ENCODE data around the gene OLFM3. TPM values are rescaled to one million over a fixed set of nuclear protein-coding genes. Genes with fewer than 3 reads are reported as not detected.

Gene OLFM3
- not detected in 2 replicates for total RNA-seq

DNA sequence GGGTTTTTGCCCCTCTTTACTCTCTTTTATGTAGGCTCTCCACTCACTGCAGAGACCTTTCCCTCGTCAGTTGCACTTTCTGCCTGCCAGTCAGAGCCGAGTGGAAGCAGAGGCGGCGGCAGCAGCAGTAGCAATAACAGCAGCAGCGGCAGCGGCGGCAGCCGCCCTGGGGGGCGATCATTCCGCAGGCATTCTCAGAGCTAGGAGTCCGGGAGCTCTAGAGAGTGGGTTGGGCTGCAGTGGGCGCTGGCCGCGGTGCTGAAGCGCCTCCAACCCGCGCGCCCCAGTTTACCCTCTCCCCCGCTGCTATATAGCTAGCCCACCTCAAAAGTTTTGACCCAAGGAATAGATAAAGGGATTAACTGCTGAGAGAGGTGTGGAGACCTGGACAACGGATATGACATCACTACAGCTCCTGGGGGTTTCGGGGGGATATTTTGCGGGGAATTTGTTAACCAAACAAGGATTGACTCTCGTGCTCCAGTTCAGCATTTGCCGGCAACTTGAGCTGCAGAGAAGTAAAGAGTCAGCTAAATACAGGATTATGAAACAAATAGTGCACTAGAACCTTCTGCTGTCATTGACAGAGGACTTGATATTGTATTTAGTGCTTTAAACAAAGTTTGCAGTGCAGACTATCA lies at the start of gene OLFM3:
OLFM3 (minus strand) TSS at position 102 of the 641 bp plus-strand sequence.
- DNase-seq = no peak

GRCh38 chr1:102045752-102046151 lies 49.0 kb upstream of the OLFM3 start:
- DNase-seq = no peak

DNA sequence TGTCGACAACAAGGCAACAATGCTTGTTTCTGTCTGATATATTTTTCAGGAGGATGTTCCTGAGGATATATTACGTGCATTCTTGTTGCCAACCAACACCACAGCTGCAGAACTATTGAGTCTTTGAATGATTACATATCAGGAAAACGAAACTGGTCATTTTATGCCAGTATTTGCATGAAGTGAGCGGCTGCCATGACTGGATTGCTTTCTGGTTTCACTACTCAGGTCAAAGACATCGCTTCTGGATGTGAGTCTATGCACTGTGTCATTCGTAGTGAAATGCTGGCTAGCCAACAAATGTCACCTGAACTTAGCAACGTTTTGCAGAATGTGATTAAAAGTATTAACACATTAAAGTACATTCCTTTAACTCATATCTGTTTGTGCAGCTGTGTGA lies 35.8 kb upstream of the OLFM3 start:
- no peak for DNase-seq

DNA sequence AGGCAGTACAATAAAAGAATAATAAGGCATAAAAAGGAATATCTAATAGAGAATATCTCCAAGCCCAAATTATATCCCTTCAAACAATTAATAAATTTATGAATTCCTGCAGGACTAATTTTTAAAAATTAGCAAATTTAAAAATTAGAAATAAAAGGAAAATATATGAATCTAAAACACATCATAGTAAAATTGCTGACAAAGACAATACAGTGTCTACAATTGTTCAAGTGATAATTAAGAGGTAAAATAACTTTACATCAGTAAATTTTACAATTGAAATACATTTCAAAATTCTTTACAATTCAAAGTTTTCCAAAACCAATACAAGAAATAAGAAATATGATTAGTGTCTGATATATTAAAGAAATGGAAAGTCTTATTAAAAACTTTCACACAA lies 22.8 kb upstream of the OLFM3 start:
- no peak for DNase-seq

- no peak for DNase-seq
Observed at GRCh38 chr1:102015728-102016127, 19.0 kb upstream of the OLFM3 start.

- no peak for DNase-seq
Observed at GRCh38 chr1:102002057-102002456, 5.3 kb upstream of the OLFM3 start.

DNA sequence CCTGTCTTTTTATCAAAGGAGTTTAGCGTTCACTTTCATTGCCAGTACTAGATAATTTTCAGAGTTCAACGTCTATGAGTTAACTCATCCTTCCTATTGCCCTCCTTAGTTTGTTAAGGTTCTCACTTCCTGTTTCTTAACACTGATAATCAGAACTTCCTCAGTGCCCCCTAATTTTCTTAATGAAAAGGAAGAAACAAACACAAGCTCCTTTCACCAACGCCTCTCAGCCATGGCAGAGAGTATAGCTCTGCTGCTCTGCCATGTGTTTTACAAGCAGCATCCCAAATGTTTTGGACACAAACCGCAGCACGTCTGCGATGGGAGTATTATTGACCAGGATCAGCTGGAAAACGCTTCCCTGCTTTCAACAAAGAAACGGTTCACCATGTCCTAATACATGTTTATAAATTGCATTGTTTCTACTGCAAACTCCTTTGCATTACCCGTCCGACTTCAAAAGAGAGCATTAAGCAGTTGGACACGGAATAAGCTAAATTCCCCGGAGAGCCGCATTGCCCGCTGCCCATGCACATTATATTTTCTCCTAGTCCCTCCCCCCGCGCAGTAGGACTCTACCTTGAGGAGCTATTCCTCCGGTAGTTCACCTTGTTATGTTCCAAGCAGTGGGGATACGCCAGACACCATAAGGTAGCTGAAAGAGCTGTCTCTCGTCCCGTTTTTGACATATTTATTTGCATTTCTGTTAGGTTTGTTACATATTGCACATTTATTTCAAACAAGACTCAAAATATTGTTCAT lies 561 bp downstream of the OLFM3 start:
- DNase-seq = no peak

GRCh38 chr1:101993710-101994109 lies 3.0 kb downstream of the OLFM3 start:
- DNase-seq = no peak

DNA sequence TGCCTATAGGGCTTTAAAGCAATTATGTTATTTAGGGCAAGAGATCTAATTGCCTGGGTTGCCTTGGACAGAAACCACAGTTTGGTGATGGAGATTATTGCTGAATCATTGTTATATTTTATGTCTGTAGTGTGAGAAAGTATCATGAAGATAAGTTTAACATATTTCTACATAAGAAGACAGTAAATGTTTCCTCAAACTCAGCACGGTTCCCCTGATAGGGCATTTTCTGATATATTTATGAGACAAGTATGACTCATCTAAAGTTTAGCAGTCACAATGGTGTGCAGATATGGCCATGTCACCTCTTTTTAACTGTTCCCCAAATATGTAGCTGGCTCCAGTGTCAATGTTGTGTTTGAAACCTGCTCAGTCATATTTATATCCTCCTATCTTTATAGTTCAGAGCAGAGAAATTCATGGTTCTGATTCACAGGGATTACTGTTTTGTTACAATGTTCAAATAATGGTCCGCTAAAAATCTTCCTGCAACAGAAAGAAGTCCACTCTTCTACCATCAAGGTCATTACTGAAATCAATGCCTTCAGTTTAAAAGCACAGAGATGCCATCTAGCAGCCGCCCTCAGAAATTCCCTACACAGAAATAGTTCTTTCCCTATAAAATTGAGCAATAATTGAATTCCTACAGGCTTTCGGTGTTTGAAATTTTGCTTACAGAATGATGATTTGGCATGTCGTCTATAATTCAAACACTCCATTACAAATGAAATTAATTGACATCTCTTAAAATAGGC lies 3.7 kb downstream of the OLFM3 start:
- DNase-seq = no peak

- DNase-seq = no peak
Observed at GRCh38 chr1:101980974-101981373, 15.8 kb downstream of the OLFM3 start.

DNA sequence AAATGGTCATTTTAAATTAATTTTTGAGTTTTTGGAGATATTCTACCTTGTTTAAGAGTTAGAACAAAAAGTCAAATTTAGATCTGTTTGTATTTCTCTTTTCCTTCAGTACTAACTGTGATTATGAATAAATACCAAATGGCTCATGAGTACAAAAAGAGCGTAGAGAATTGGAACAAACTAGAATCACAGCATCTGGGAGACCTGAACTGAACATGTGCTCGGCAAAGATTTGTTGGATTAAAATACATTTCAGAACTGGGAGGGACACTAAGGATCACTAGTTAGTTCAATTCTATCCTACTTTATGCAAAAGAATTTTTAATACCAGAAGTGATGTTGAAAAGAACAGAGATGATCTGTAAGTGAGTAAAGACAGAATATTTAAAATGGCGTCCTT lies 19.5 kb downstream of the OLFM3 start:
- DNase-seq = no peak

- DNase-seq = no peak
Observed at GRCh38 chr1:101976161-101976560, 20.6 kb downstream of the OLFM3 start.

- no peak for DNase-seq
Observed at GRCh38 chr1:101975371-101975770, 21.4 kb downstream of the OLFM3 start.

GRCh38 chr1:101974599-101975274 lies 22.0 kb downstream of the OLFM3 start:
- DNase-seq = no peak

- no peak for DNase-seq
Observed at GRCh38 chr1:101971304-101971703, 25.4 kb downstream of the OLFM3 start.

GRCh38 chr1:101967871-101968270 lies 28.9 kb downstream of the OLFM3 start:
- no peak for DNase-seq

- DNase-seq = no peak
Observed at GRCh38 chr1:101965341-101965740, 31.4 kb downstream of the OLFM3 start.

- no peak for DNase-seq
Observed at GRCh38 chr1:101964708-101965107, 32.0 kb downstream of the OLFM3 start.

- DNase-seq = no peak
Observed at GRCh38 chr1:101960142-101960541, 36.6 kb downstream of the OLFM3 start.

GRCh38 chr1:101959456-101959855 lies 37.3 kb downstream of the OLFM3 start:
- no peak for DNase-seq

GRCh38 chr1:101957771-101958170 lies 39.0 kb downstream of the OLFM3 start:
- no peak for DNase-seq

DNA sequence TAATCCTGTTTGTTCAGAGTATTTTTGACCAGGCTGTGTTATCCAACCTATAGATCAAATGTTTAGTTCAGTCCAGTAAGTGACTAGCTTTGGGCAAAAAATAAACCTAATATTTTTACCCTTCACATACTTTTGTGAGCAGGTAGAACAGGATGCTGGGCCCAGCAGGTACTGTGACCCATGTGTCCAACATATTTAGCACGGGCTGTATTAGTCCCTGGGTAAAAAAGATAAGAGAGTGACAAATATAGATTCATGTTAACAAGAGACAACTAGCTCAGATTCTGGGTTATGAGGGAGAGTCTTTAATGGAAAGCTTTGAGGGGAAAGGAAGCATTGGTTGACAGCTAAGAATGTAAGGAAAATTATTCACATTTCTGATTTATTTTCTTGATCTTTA lies 43.1 kb downstream of the OLFM3 start:
- DNase-seq = no peak

GRCh38 chr1:101945884-101946283 lies 50.8 kb downstream of the OLFM3 start:
- DNase-seq = no peak
